ENCODE data around the gene EVC.

DNA sequence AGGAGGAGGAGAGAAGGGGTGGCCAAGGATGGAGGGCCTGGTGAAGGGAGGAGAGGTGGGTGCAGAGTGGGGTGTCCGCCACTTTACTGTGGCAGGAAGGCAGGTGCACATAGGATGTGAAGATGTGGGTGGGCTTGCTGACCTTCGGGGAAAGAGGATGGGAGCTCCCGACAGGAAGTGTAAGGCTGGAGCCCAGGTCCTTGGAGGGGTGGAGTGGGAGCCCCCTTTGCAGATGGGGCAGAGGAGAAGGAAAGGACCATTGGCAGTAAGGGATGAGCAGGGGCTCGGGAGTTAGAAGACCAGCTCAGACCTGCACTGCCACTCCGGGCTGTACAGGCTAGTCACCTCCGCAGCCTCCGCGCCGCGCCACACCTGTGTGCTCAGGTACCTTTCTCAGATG is 89.5 kb downstream of the EVC start:
- TF ChIP-seq POLR2AphosphoS5 (IDR thresholded peaks at IDR 0.05; ENCODE audit: borderline replicate concordance, low read depth, low read length), result no peak
- TF ChIP-seq EZH2 (IDR thresholded peaks at IDR 0.05), result no peak
- TF ChIP-seq FOXP2 (optimal IDR thresholded peaks at IDR 0.05; ENCODE audit: control extremely low read depth, extremely low read length, insufficient read depth), result no peak
